Ectodermal cell (in vitro differentiated cells): ENCODE data around the gene XRCC5.

ENCODE experiments used
- H3K27ac ChIP-seq: 2 replicates; pipeline ENCODE4 v1.7.0; 2013; ENCODE audit warnings: mild to moderate bottlenecking, low read depth, low read length; ENCODE audit not compliant: insufficient read depth, poor library complexity, severe bottlenecking
- H3K27me3 ChIP-seq: 2 replicates; pipeline ENCODE4 v1.7.0; 2013; ENCODE audit warnings: mild to moderate bottlenecking, low read length; ENCODE audit not compliant: insufficient read depth, control insufficient read depth, poor library complexity, severe bottlenecking
- H3K36me3 ChIP-seq: one replicate; pipeline ENCODE4 v1.7.0; 2013; ENCODE audit warnings: low read length; ENCODE audit not compliant: control insufficient read depth, insufficient read depth
- H3K4me1 ChIP-seq: one replicate; pipeline ENCODE4 v1.7.0; 2013; ENCODE audit warnings: low read length; ENCODE audit not compliant: control insufficient read depth, insufficient read depth
- H3K4me3 ChIP-seq: 2 replicates; pipeline ENCODE4 v1.7.0; 2013; ENCODE audit warnings: low read depth, low read length, control low read depth; ENCODE audit not compliant: insufficient read depth
- H3K9me3 ChIP-seq: 2 replicates; pipeline ENCODE4 v1.7.0; 2013; ENCODE audit warnings: mild to moderate bottlenecking, low read length, moderate library complexity; ENCODE audit not compliant: control insufficient read depth
- WGBS, 2 experiments: methylation state at CpG; one replicate each; pipeline ENCODE4 v1.1.7; 2013; ENCODE audit warnings: missing lambda C conversion rate in 2 of 2; 5-methylcytosine and 5-hydroxymethylcytosine counted together

Gene XRCC5

GRCh38 chr2:216107760-216108159, 1.4 kb upstream of the XRCC5 start:
- Histone ChIP-seq H3K27me3 (no peaks in the 10 kb centered on the region), H3K9me3 (no peaks in the 10 kb centered on the region), H3K4me3 (no peak overlapping the region), H3K27ac (peak overlapping the region; percentile 72), H3K36me3 (peaks cover 21% of the 10 kb centered on the region), H3K4me1 (peaks cover 30% of the 10 kb centered on the region)
- 25 to 32% methylated on average over 9 to 11 of the region's 13 CpGs for WGBS, 2 experiments

GRCh38 chr2:216108310-216108966, 710 bp upstream of the XRCC5 start:
- Histone ChIP-seq H3K9me3 (no peaks in the 10 kb centered on the region), H3K36me3 (peaks cover 27% of the 10 kb centered on the region), H3K27ac (peak overlapping the region; percentile 72), H3K4me3 (peak overlapping the region; percentile 94), H3K4me1 (peaks cover 35% of the 10 kb centered on the region), H3K27me3 (no peaks in the 10 kb centered on the region)
- 44 to 47% methylated on average over 6 of the region's 6 CpGs for WGBS, 2 experiments

GRCh38 chr2:216109962-216110614, 940 bp downstream of the XRCC5 start:
- Histone ChIP-seq H3K27me3 (no peaks in the 10 kb centered on the region), H3K4me3 (peak overlapping the region; percentile 94), H3K27ac (peak overlapping the region; percentile 67), H3K36me3 (peaks cover 30% of the 10 kb centered on the region), H3K4me1 (peaks cover 36% of the 10 kb centered on the region), H3K9me3 (no peaks in the 10 kb centered on the region)
- 14 to 20% methylated on average over 5 to 10 of the region's 10 CpGs for WGBS, 2 experiments

GRCh38 chr2:216110620-216111019, 1.5 kb downstream of the XRCC5 start:
- Histone ChIP-seq H3K36me3 (peaks cover 30% of the 10 kb centered on the region), H3K4me1 (peaks cover 40% of the 10 kb centered on the region), H3K27me3 (no peaks in the 10 kb centered on the region), H3K9me3 (no peaks in the 10 kb centered on the region), H3K4me3 (peak overlapping the region; percentile 94), H3K27ac (peak overlapping the region; percentile 38)
- WGBS, 2 experiments = 17% methylated on average over 1 of the region's 1 CpG; no CpG with 5 or more reads in 1 of the 2 experiments

GRCh38 chr2:216111122-216111521, 2.0 kb downstream of the XRCC5 start:
- H3K27ac ChIP-seq = no peak overlapping the region
- peak overlapping the region; percentile 94 for H3K4me3 ChIP-seq
- no peaks in the 10 kb centered on the region for H3K9me3 ChIP-seq
- H3K36me3 ChIP-seq = peaks cover 30% of the 10 kb centered on the region
- peaks cover 42% of the 10 kb centered on the region for H3K4me1 ChIP-seq
- no peaks in the 10 kb centered on the region for H3K27me3 ChIP-seq
- 85 to 95% methylated on average over 7 of the region's 7 CpGs for WGBS, 2 experiments

GRCh38 chr2:216112926-216113325, 3.8 kb downstream of the XRCC5 start:
- peaks cover 46% of the 10 kb centered on the region for H3K4me1 ChIP-seq

GRCh38 chr2:216113572-216113971, 4.4 kb downstream of the XRCC5 start:
- Histone ChIP-seq H3K27me3 (no peaks in the 10 kb centered on the region), H3K36me3 (peaks cover 51% of the 10 kb centered on the region), H3K27ac (no peak overlapping the region), H3K9me3 (no peaks in the 10 kb centered on the region), H3K4me1 (peaks cover 44% of the 10 kb centered on the region), H3K4me3 (no peak overlapping the region)
- WGBS, 2 experiments = 96 to 98% methylated on average over 3 of the region's 3 CpGs

More at GRCh38 chr2:216112926-216113325, 3.8 kb downstream of the XRCC5 start:
- no peaks in the 10 kb centered on the region for H3K9me3 ChIP-seq
- no peak overlapping the region for H3K27ac ChIP-seq
- H3K4me3 ChIP-seq = no peak overlapping the region
- H3K36me3 ChIP-seq = peaks cover 45% of the 10 kb centered on the region
- no peaks in the 10 kb centered on the region for H3K27me3 ChIP-seq
- 96 to 99% methylated on average over 4 of the region's 4 CpGs for WGBS, 2 experiments

- H3K4me1 ChIP-seq = peaks cover 50% of the 10 kb centered on the region
- peak overlapping the region; percentile 76 for H3K27ac ChIP-seq
- H3K4me3 ChIP-seq = no peak overlapping the region
Measured at GRCh38 chr2:216114382-216114713, 5.2 kb downstream of the XRCC5 start.

GRCh38 chr2:216114714-216115531, 5.8 kb downstream of the XRCC5 start:
- no peaks in the 10 kb centered on the region for H3K27me3 ChIP-seq
- peaks cover 59% of the 10 kb centered on the region for H3K36me3 ChIP-seq
- H3K27ac ChIP-seq = peak overlapping the region; percentile 93
- H3K9me3 ChIP-seq = no peaks in the 10 kb centered on the region
- peak overlapping the region; percentile 30 for H3K4me3 ChIP-seq
- 25 to 26% methylated on average over 29 of the region's 29 CpGs for WGBS, 2 experiments
- H3K4me1 ChIP-seq = peaks cover 50% of the 10 kb centered on the region

More at GRCh38 chr2:216114382-216114713, 5.2 kb downstream of the XRCC5 start:
- Histone ChIP-seq H3K9me3 (no peaks in the 10 kb centered on the region), H3K36me3 (peaks cover 54% of the 10 kb centered on the region), H3K27me3 (no peaks in the 10 kb centered on the region)
- WGBS, 2 experiments = 46 to 47% methylated on average over 4 of the region's 4 CpGs

- no peak overlapping the region for H3K4me3 ChIP-seq
- no peaks in the 10 kb centered on the region for H3K9me3 ChIP-seq
- 96 to 100% methylated on average over 1 of the region's 1 CpG for WGBS, 2 experiments
- peaks cover 64% of the 10 kb centered on the region for H3K36me3 ChIP-seq
- no peak overlapping the region for H3K27ac ChIP-seq
- H3K4me1 ChIP-seq = peaks cover 39% of the 10 kb centered on the region
- H3K27me3 ChIP-seq = no peaks in the 10 kb centered on the region
Measured at GRCh38 chr2:216116418-216116817, 7.3 kb downstream of the XRCC5 start.
